A673 (cell line): ENCODE data around the gene ZPBP2.

Experiments used
- EZH2 ChIP-seq: fragments of 200-600 bp; sonication (generic); IDR thresholded peaks from 2 replicates; pipeline ENCODE4 v1.6.1; 2017; ENCODE audit warnings: borderline replicate concordance, low read depth, mild to moderate bottlenecking, mixed read lengths, antibody characterized with exemption, low read length; ENCODE audit not compliant: poor library complexity, severe bottlenecking
- TF ChIP-seq, protein P1 (sequence below): fragments of 300-800, 200-600 bp; sonication (generic); conservative IDR thresholded peaks from 2 replicates; pipeline ENCODE4 v1.5.1; 2017; ENCODE audit warnings: low read depth, mild to moderate bottlenecking, antibody characterized with exemption, low read length, moderate library complexity, mixed read lengths

DNA sequence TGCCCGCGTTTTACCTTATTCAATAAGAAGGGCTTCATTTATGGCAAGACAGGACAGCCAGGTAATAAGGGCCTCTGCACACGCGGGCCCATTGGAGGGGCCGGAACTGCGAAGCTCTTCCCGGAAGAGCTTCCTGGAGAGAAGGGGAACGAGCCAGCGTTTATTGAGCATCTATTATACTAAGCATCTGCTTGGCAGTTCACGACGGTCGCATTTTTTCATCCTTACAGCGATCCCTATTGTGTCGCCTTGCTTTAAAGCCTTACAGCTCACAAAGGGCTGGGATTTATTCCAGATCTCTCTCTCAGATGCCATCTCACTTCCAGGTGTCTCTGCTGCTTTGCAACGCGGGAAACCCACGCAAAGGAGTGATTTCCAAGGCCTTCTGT is 546 bp downstream of the ZPBP2 start:
- TF ChIP-seq, protein P1, sequence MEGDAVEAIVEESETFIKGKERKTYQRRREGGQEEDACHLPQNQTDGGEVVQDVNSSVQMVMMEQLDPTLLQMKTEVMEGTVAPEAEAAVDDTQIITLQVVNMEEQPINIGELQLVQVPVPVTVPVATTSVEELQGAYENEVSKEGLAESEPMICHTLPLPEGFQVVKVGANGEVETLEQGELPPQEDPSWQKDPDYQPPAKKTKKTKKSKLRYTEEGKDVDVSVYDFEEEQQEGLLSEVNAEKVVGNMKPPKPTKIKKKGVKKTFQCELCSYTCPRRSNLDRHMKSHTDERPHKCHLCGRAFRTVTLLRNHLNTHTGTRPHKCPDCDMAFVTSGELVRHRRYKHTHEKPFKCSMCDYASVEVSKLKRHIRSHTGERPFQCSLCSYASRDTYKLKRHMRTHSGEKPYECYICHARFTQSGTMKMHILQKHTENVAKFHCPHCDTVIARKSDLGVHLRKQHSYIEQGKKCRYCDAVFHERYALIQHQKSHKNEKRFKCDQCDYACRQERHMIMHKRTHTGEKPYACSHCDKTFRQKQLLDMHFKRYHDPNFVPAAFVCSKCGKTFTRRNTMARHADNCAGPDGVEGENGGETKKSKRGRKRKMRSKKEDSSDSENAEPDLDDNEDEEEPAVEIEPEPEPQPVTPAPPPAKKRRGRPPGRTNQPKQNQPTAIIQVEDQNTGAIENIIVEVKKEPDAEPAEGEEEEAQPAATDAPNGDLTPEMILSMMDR = no peak
- TF ChIP-seq EZH2 = no peak
